ENCODE data around the gene RSPO4.
"Not testable (repeated sequence)": the region's sequence is repeated elsewhere in the genome, so short reads cannot be mapped to it uniquely, and the experiment has no call there.

RSPO4 gene

DNA sequence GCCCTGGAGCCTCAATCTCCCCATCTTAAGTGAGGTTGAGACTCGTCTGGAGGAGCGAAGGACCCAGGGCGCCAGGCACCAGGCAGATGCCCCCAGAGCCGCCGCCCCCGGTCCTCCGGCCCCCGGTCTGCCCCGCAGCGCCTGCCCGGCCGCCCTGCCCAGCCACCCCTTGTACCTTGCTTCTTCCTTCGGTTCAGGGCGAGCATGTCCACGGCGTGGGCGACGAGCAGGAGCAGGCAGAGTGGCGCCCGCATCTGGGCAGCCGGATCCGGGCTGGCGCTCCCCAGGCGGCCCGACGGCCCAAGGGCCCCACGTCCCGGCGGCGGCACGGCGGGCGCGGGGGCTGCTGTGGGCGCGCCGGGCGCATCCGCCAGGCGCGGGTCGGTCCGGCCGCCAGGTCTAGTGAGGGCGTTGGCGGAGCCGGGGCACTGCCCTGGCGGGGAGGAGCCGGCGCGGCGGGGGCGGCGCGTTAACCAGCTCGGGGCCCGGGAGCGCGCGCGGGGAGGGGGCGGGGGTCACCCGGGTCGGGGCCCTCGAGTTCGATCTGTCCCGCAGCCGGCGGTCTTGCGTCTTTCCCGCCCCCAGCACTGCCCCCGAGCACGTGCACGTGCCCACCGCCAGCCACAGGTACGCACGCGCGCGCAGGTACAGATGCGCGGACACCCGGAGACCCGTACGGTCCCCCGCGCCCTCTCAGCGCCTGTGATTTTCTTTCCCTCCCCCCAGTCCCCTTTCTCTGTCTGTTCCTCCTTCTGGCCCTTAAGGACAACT, at the start of gene RSPO4:
RSPO4 (minus strand) TSS at position 401 of the 771 bp plus-strand sequence; CDS start at position 254, 147 bp downstream.
- DNase-seq, result no peak

DNA sequence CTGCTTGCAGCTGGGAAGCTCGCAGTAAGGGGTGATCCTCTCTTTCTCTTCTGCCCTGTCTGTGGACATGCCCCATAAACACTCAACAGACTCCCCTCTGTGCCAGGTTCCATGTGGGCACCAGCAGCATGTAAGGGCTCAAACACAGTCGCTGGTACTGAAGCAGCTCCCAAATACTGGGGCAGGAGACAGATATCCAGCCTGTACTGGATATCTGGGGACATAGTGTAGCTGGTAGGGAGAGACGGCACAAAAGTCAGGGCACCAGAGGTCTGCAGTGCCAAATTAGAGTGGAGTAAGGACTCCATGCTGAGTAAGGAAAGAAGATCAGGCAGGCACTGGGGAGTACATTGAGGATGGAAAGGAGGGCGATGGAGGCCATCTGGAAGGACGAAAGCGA, 48.3 kb upstream of the RSPO4 start:
- DNase-seq, result no peak

DNA sequence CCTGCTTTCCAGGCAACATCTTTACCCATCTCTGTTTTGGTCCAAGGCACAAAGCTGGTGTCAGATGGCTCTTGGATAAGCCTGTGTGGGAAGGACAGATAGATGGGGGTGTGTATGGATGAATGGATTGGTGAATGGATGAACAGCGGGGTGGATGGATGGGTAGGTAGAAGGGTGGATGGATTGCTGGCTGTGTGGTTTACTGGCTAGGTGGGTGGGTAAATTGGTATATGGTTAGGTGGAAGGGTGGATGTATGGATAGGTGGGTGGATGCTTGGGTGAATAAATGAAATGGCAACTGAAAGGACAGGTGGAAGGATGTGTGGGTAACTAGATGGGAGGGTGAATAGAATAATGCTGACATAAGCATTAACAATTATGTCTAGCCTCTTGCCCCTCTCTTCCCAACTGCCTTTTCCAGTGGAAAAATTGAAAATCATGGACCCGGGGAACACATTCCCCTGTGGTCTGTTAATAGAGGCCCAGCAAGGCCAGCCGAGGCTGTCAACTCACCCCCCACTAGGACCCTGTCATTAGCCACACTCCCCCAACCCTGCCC, 43.8 kb upstream of the RSPO4 start:
- DNase-seq, result no peak

DNA sequence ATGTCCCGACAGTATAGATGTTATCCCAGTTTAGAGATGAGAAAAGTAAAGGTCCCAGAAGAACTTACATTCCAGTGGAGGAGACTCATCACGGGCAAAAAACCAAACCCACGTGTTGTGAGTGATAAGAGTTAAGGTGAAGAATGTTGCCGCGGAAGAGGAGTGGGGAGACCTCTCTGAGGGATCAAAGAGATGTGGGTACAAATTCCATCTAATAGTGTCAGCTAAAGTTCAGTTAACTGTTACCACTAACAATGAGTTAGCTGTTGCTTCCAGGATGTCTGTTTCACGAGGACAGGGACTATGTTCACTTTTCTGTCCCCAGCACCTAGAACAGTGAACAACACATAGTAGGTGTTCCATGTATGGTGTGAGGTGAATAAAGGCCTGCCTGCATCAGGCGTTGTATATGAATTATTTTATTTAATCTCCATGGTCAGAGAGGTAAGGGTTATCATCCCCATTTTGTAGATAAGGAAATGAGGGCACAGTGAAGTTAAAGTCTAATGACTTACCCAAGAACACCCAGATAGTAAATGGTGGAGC, 39.8 kb upstream of the RSPO4 start:
- DNase-seq, result no peak

DNA sequence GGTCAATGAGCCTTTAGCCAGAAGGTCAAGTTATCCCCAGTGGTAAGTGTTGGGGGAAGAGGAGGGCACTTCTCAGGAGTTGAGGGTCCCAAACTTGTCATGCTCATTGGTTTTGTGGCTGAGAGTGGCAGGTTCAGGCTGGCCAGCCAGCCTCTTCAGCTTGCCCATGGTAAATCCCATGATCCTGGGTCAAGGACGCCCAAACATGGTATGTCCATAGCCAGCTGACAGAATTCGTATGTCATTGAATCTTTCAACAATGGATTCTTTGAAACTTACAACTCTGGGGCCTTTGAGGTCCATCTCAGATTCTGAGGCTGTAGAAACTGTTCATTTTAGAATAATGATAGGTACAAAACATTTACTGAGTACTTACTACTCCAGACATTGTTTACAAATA, 36.1 kb upstream of the RSPO4 start:
- no peak for DNase-seq

DNA sequence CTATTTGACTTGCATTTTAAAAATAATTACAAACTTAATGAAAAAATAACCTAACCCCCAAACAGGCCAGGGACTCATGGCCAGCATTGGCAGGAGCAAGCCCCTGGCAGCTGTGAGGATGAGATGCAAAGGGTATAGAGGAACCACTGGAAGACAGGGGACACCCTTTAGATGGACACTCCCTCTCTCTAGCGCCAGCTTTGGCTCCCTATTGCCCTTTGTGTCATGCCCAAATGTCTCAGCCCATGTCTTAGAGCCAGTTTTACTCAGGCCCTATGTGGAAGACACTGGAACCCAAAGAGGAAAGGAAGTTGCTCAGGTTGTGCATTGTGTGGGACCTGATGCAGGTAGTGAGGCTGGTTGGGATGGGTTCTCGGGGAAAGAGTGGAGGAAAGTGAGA, 34.9 kb upstream of the RSPO4 start:
- no peak for DNase-seq

DNA sequence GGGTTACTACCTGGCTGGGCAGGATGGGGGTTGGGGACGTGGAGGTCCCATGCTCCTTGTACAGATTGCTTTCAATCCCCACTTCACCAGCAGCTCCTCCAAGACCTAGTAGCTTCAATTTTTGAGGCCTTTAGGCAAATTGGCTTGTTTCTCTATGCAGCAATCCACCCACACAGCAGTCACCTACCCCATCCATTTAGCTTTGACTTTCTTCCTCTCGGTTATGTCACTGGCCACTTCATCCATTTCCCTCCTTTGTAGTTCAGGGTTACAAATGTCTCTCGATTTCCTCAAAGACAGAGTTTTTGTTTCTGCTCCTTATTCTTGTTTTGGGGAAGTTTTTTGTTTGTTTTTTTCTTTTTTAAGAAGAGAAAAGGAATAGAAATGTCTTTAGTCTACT, 33.4 kb upstream of the RSPO4 start:
- no peak for DNase-seq

DNA sequence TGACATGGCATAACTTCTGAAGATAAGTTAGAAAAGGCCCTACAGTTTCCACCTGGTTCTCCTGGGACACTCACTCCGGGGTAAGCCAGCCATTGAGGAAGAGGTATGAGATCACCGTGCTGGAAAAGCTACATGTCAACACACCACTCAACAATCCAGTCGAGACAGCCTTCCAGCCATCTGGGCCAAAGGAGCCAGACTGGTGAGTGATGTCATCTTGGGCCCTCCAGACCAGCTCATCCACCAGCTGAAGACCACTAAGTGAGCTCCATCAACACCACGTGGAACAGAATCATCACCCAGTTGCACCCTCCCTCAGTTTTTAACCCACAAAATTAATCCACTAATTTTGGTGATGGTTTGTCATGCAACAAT, 32.3 kb upstream of the RSPO4 start:
- no peak for DNase-seq

DNA sequence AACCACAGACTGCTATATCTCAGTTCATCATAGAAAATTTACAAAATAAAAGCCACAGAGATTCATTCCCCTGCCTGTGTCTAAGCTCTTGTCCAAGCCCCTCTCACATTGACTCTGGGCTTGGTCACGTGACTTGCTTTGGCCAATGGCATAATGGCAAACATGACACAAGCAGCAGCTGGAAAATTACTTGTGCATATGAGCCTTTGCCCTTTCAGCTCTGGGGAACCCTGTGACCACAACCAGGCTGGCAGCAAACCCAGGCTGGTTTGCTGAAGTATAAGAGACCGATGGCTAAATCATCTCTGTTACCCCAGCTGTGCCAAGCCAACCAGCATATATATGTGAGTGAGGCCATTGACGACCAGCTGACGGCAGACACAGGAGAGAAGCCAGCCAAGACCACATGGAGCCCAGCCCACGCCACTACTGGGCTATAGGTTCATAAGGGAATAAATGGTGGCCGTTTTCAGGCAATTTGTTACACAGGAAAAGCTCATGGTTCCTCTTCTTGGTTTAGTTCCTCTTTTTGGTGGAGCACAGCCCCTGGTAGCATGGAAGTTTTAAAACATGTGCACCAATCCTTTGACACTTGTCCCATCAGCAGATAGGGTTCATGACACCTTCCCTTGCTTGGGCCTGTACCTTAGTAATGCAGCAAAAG, 31.8 kb upstream of the RSPO4 start:
- DNase-seq, result no peak

DNA sequence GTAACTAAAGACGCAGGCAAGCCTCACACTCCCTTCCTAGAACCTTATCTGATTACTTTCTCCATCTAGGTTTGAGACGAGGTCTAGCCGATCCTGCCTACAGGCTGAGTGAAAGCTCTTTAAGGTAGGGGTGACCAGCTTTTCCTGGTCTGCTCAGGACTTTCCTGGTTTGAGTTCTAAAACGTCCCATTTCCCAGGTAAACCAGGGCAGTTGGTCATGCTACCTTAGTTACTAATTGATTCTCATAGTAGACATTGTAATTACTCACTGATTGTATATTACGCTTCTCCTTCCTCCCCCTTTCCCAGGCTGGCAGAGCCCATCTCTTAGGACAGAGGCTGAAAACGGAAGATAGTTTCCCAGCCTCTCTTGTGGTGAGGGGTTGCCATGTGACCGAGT, 27.9 kb upstream of the RSPO4 start:
- DNase-seq, result no peak

DNA sequence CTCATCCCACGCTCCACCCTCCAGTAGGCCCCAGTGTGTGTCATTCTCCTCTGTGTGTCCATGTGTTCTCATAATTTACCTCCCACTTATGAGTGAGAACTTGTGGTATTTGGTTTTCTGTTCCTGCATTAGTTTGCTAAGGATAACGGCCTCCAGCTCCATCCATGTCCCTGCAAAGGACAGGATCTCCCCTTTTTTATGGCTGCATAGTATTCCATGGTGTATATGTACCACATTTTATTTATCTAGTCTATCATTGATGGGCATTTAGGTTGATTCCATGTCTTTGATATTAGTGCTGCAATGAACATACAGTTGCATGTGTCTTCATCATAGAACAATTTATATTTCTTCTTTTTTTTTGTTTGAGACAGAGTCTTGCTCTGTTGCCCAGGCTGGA, 24.1 kb upstream of the RSPO4 start:
- DNase-seq, result not testable (repeated sequence)

DNA sequence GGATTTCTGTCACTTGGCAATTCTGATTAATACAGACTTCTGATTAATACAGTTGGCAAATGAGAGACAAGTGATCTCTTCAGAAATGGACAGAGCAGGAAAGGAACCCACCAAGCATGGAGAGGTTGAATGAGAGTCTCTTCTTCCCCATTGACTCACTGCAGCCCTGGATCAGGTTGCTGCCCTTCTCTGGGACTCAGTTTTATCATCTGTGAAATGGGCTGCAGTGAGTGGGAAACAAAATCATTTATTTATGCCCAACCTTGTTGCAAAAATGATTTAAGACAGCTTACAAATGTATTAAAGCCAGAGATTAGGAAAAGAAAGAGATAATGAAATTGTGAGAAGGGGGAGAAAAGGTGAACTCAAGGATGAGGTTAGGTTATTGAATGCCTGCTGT, 20.8 kb upstream of the RSPO4 start:
- DNase-seq, result no peak

DNA sequence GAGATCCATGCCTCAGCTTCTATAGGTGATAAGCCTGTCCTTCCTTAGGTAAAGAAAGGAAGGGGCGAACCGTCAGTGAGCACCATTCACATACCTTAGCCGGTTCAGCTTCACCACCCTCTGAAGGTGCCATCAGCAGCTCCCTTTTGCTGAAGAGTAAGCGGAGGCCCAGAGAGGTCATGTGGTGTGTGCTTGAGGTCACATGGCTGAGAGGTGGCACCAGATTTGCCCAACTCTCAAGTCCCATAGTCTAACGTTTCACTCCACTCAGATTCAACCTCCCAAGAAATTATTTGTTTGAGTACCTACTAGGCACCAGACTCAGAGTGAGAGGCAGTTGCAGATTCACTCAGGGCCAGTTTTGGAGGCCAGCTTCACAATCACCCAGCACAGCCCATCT, 18.5 kb upstream of the RSPO4 start:
- no peak for DNase-seq

DNA sequence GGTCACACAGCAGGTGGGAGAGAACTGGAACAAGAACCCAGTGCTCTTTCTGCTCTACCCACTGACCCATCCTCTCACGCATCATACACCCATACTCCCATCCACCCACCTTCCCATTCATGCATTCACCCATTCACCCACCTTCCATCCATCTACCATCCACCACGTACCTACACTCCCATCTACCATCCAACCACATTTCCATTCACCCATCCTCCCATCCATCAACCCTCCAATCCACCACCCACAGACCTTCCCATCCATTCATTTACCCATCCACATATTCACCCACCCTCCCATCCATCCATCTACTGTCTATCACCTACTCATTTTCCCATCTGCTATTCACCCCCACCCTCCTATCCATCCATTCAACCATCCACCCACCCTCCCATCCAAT, 17.2 kb upstream of the RSPO4 start:
- no peak for DNase-seq

DNA sequence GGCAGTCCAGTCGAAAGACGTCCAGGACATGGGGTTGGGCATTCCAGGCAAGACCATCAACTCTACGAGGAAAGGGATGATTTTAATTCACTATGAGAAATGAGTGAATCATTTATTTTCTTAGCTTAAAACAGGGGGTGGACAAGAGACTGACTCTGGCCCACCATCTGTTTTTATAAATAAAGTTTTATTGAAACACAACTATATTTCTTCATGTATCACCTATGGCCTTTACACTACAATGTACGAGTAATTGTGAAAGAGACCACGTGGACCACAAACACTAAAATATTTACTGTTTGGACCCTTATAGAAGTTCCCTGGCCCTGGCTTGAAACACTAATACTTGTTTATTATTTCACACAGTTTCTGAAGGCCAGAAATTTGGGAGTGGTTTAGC, 15.6 kb upstream of the RSPO4 start:
- no peak for DNase-seq

DNA sequence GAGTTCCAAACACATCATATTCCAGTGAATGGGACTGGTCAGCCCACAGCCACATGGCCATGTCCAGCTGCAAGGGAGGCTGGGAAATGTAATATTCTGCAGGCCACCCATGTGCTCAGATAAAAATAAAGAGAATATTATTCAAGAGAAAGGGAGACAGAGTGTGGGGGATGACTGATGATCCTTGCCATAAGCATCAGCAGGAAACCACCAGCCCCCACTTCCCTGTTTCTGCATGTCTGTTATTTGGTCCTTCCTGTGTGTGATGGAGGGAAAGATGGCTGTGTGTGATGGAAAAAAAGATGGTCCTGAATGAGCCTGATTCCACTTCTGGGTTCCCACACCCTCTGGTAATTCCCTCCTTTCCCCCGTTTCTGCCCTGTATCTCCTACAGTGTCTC, 13.1 kb upstream of the RSPO4 start:
- DNase-seq, result no peak

DNA sequence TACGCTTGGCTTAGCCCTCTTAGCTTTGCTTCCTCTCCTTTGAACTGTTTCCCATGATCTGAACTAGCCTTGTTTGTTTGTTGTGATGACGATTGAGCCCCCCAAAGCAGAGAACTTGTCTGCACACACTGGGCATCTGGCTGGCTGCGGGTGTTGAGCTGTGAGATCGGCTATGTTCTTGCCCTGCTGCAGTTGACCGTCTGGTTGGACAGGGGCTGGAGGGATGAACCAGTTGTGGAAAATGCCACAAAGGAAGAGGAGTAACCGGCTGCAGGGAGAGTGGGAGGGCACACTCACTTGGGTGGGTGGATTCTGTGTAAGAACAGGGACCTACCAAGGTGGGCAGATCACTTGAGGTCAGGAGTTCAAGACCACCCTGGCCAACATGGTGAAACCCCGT, 12.4 kb upstream of the RSPO4 start:
- no peak for DNase-seq

DNA sequence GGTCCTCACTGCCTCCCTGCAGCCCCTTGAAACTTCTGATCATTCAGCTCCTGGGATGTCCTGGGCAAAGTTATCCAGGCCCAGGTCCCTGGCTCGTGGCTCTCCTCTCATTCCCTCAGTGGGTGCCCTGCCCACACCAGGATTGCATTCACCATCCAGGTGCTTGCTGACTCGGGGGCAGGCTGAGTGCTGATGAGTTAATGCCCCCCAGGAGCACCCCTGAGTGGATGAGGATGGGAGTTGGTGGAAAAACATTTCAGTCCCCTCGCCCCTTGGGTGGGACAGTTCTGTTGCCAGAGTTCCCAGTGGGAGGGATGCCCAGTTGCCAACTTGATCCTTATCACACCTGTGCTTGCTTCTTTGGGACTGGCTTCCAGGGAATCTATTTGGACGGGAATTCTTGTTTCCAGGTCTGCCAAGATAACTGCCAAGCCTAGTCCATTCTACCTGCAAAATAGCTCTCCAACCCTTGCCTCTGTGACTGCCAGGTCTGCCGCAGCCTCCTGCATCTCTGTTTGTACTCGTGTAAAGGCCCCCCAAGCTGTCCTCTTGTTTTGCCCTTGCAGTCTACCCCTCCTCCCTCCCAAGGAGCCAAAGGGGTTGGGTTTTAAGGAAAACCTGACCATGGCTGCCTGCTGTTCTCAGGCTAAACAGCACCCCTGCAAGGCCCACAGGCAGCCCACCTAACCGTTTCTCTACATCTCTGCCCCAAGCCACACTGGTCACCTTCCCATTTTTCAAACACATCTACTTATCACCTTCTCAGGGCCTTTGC, 11.6 kb upstream of the RSPO4 start:
- no peak for DNase-seq

DNA sequence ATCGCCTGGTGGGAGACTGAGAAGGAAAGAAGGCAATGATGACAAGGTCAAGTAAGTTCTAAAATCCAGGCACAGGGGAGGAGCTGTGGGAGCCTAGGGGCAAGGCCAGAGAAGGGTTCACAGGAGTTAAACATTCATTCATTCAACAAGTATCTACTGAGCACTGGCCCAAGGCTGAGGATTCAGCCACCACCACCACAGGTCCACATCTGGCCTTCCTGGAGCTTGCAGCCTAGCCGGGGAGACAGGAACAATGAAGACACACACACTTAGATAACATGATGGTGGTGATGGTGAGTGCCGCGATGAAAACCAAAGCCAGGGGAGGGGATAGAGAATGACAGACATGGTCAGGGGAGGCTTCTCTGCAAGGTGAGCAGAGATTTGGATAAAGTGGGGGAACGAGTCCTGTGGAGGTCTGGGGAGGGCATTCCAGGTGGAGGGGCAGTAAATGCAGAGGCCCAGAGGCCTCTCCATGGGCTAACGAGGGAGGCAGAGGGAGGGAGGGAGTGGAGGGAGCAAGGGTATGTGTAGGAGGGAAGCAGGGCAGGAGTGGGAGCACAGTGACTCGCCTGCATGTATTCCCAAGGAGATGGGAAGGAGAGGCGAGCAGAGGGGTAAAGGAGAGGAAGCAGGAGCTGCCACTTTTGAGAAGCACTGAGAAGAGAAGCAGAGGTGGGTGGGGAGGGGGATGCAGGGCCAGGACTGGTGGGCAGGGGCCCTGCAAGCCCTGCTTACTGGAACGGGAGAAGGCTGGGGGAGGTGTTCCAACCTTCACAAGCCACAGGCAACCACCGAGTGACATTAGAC, 10.5 kb upstream of the RSPO4 start:
- no peak for DNase-seq

DNA sequence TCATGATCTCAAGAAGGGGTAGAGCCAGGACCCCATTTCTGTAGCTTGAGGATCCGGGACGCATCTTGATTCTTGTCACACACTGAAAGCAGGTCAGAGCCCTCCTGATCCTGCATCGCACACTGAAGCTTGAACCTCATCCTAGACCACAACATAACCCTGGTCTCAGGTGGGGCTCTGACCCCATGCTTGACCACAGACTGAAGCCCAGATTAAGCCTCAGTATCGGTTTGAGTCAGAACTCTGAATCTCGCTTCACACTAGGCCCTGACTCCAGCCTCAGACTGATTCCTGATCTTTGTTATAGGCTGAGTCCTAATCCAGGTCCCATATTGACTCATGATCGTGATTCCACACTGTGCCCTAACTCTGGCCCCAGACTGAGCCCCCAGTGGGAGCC, 8.5 kb upstream of the RSPO4 start:
- DNase-seq, result no peak

DNA sequence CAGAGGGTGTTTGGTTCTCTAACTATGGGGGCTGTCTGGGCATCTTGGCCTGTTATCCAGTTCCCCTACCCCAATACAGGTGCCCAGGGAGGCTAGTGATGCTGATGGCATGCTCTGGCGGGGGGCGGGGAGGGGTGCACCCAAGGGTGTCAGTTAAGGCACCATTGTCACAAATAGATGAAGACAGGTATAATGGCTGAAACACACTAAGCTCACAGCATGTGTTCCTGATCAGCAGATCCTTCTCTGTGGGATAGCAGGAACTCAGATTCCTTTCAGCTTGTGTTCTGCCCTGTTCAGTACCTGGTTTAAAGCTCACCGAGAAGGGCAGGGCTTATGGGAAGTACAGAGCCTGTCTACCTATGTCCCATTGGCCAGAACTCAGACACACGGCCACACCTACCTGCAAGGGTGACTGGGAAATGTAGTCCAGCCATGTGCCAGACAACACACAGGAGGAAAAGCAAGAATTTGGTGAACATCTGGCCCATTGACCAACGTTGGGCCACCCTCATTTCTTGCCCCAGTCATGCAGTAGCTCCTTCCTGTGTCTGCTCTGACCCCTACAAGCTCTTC, 3.4 kb upstream of the RSPO4 start:
- peak; percentile 81 for DNase-seq

All from 8988T (cell line).